Liver (tissue), 9 donors: ENCODE measurements around the gene MFAP5. TPM values are rescaled to one million over a fixed set of nuclear protein-coding genes. Genes with fewer than 3 reads are reported as not detected.

Experiments used
- DNase-seq: peaks from one replicate; pipeline ENCODE4 v3.0.0-alpha.2; 2017; ENCODE audit warnings: low spot score
- H3K27ac ChIP-seq, 2 donors: one replicate each; pipeline ENCODE4 v1.7.0; 2013; ENCODE audit warnings: inconsistent platforms in 2 of 2, low read length in 2 of 2, control low read depth in 1 of 2, low read depth in 1 of 2, mild to moderate bottlenecking in 1 of 2
- H3K27me3 ChIP-seq, 4 donors: one replicate each; pipeline versions ENCODE4 v1.6.1 to v1.7.0; 2013; ENCODE audit warnings: low read length in 3 of 4, inconsistent platforms in 1 of 4, mild to moderate bottlenecking in 1 of 4, moderate library complexity in 1 of 4; ENCODE audit not compliant: control insufficient read depth in 4 of 4, insufficient read depth in 4 of 4
- H3K36me3 ChIP-seq, 4 donors: one replicate each; pipeline versions ENCODE4 v1.6.1 to v1.7.0; 2013; ENCODE audit warnings: low read length in 3 of 4, mild to moderate bottlenecking in 3 of 4, low read depth in 1 of 4, moderate library complexity in 1 of 4; ENCODE audit not compliant: control insufficient read depth in 4 of 4, insufficient read depth in 3 of 4
- H3K4me1 ChIP-seq, 4 donors: one replicate each; pipeline versions ENCODE4 v1.6.1 to v1.7.0; 2013; ENCODE audit warnings: low read length in 3 of 4, mild to moderate bottlenecking in 3 of 4, moderate library complexity in 1 of 4; ENCODE audit not compliant: control insufficient read depth in 4 of 4, insufficient read depth in 4 of 4
- H3K4me3 ChIP-seq, 3 donors: one replicate each; pipeline versions ENCODE4 v1.6.1 to v1.7.0; 2013; ENCODE audit warnings: low read length in 3 of 3, control low read depth in 1 of 3, low read depth in 1 of 3, mild to moderate bottlenecking in 1 of 3
- H3K9ac ChIP-seq, 2 donors: one replicate each; pipeline ENCODE4 v1.7.0; 2013; ENCODE audit warnings: low read length in 2 of 2, mild to moderate bottlenecking in 2 of 2, moderate library complexity in 2 of 2, control low read depth in 1 of 2, low read depth in 1 of 2
- H3K9me3 ChIP-seq, 4 donors: one replicate each; pipeline versions ENCODE4 v1.6.1 to v1.7.0; 2013; ENCODE audit warnings: low read length in 3 of 4; ENCODE audit not compliant: control insufficient read depth in 4 of 4
- EGR1 ChIP-seq, 2 donors: IDR thresholded peaks; 2 replicates each; pipeline ENCODE4 v1.6.1; 2016 to 2018; ENCODE audit warnings: antibody characterized with exemption in 2 of 2, low read depth in 2 of 2
- FOXA1 ChIP-seq: IDR thresholded peaks from 2 replicates; pipeline ENCODE4 v1.6.1; 2016; ENCODE audit warnings: antibody characterized with exemption
- FOXA2 ChIP-seq: IDR thresholded peaks from 2 replicates; pipeline ENCODE4 v1.6.1; 2016; ENCODE audit warnings: antibody characterized with exemption
- GABPA ChIP-seq, 2 donors: IDR thresholded peaks in 1 of 2; conservative IDR thresholded peaks in 1 of 2; 2 replicates each; pipeline ENCODE4 v1.6.1; 2016; ENCODE audit warnings: antibody characterized with exemption in 2 of 2, mild to moderate bottlenecking in 1 of 2, moderate library complexity in 1 of 2
- HNF4A ChIP-seq, 2 donors: conservative IDR thresholded peaks; 2 replicates each; pipeline ENCODE4 v1.6.1; 2016; ENCODE audit warnings: antibody characterized with exemption in 2 of 2, mild to moderate bottlenecking in 2 of 2
- JUND ChIP-seq, 2 donors: IDR thresholded peaks; 2 replicates each; pipeline ENCODE4 v1.6.1; 2016; ENCODE audit warnings: antibody characterized with exemption in 2 of 2
- NR2F2 ChIP-seq: IDR thresholded peaks from 2 replicates; pipeline ENCODE4 v1.6.1; 2016; ENCODE audit warnings: antibody characterized with exemption
- RAD21 ChIP-seq, 2 donors: IDR thresholded peaks; 2 replicates each; pipeline ENCODE4 v1.6.1; 2016; ENCODE audit warnings: antibody characterized with exemption in 2 of 2, mild to moderate bottlenecking in 2 of 2
- RXRA ChIP-seq, 2 donors: IDR thresholded peaks; 2 replicates each; pipeline ENCODE4 v1.6.1; 2017 to 2018; ENCODE audit warnings: antibody characterized with exemption in 2 of 2, mild to moderate bottlenecking in 1 of 2
- SP1 ChIP-seq: IDR thresholded peaks from 2 replicates; pipeline ENCODE4 v1.6.1; 2018; ENCODE audit warnings: antibody characterized with exemption, mild to moderate bottlenecking
- TAF1 ChIP-seq: conservative IDR thresholded peaks from 2 replicates; pipeline ENCODE4 v1.6.1; 2016; ENCODE audit warnings: antibody characterized with exemption, mild to moderate bottlenecking
- YY1 ChIP-seq: IDR thresholded peaks from 2 replicates; pipeline ENCODE4 v1.6.1; 2016; ENCODE audit warnings: antibody characterized with exemption, mild to moderate bottlenecking
- WGBS: extraction: QIAGEN DNeasy Blood & Tissue Kit; methylation state at CpG from one replicate; pipeline ENCODE4 v1.1.7; 2013; 5-methylcytosine and 5-hydroxymethylcytosine counted together
- polyA plus RNA-seq, 2 donors: library from polyadenylated mRNA; stranded (reverse) in 1 of 2; unstranded in 1 of 2; fragments of 200-250 nt in 1 of 2; fragments of >200 nt in 1 of 2; fragmentation: Nextera tagmentation in 1 of 2; extraction: Ambion mirVana in 1 of 2; gene quantifications; one replicate each; pipeline versions ENCODE4 v1.2.1 to v1.2.3, GENCODE V29; 2013 to 2015
- total RNA-seq, 2 donors: library from RNA; depleted of rRNA; stranded (reverse); fragments of >200 nt; gene quantifications; one replicate each; pipeline ENCODE4 v1.2.3, GENCODE V29; 2014
- TF ChIP-seq, protein P1 (sequence below): IDR thresholded peaks from 2 replicates; pipeline ENCODE4 v1.6.1; 2016; ENCODE audit warnings: antibody characterized with exemption, mild to moderate bottlenecking
- TF ChIP-seq, protein P2 (sequence below): IDR thresholded peaks from 2 replicates; pipeline ENCODE4 v1.6.1; 2016; ENCODE audit warnings: antibody characterized with exemption
- TF ChIP-seq, protein P3 (sequence below): IDR thresholded peaks from 2 replicates; pipeline ENCODE4 v1.6.1; 2016; ENCODE audit warnings: antibody characterized with exemption
- TF ChIP-seq, protein P4 (sequence below): IDR thresholded peaks from 2 replicates; pipeline ENCODE4 v1.6.1; 2016; ENCODE audit warnings: antibody characterized with exemption
- TF ChIP-seq, protein P5 (sequence below): fragments of 150-350 bp; IDR thresholded peaks from 2 replicates; pipeline ENCODE4 v1.5.1; 2017; ENCODE audit warnings: improper control_type of control experiment, low read depth, low read length; ENCODE audit not compliant: missing input control
- donor health status: healthy.
- donor health status: healthy.
- donor health status: healthy.
- donor health status: healthy.
- donor health status: healthy.

Gene MFAP5
- total and polyA plus RNA-seq, 4 donors: 0.20 to 0.42 TPM; not detected in 2

DNA sequence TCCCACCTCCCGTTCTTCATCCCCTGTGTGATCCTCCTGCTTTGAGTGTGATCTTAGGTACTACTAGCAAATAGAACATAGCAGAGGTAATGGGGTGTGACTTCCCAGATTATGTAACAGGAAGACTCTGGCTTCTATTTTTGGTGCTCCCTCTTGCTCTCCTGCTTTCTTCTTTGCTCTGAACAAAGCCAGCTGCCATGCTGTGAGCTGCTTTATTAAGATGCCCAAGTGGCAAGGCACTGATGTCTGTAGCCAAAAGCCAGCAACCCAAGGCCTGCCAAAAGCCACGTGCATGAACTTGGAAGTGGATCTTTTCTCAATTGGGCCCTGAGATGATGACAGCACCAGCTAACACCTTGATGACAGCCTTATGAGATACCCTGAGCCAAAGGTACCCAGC, 5.8 kb upstream of the MFAP5 start:
- H3K27me3 ChIP-seq: no peaks in the 10 kb centered on the region
- DNase-seq: no peak
- TF ChIP-seq, protein P1, sequence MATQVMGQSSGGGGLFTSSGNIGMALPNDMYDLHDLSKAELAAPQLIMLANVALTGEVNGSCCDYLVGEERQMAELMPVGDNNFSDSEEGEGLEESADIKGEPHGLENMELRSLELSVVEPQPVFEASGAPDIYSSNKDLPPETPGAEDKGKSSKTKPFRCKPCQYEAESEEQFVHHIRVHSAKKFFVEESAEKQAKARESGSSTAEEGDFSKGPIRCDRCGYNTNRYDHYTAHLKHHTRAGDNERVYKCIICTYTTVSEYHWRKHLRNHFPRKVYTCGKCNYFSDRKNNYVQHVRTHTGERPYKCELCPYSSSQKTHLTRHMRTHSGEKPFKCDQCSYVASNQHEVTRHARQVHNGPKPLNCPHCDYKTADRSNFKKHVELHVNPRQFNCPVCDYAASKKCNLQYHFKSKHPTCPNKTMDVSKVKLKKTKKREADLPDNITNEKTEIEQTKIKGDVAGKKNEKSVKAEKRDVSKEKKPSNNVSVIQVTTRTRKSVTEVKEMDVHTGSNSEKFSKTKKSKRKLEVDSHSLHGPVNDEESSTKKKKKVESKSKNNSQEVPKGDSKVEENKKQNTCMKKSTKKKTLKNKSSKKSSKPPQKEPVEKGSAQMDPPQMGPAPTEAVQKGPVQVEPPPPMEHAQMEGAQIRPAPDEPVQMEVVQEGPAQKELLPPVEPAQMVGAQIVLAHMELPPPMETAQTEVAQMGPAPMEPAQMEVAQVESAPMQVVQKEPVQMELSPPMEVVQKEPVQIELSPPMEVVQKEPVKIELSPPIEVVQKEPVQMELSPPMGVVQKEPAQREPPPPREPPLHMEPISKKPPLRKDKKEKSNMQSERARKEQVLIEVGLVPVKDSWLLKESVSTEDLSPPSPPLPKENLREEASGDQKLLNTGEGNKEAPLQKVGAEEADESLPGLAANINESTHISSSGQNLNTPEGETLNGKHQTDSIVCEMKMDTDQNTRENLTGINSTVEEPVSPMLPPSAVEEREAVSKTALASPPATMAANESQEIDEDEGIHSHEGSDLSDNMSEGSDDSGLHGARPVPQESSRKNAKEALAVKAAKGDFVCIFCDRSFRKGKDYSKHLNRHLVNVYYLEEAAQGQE: no peak
- no peak for TF ChIP-seq NR2F2
- TF ChIP-seq, protein P2, sequence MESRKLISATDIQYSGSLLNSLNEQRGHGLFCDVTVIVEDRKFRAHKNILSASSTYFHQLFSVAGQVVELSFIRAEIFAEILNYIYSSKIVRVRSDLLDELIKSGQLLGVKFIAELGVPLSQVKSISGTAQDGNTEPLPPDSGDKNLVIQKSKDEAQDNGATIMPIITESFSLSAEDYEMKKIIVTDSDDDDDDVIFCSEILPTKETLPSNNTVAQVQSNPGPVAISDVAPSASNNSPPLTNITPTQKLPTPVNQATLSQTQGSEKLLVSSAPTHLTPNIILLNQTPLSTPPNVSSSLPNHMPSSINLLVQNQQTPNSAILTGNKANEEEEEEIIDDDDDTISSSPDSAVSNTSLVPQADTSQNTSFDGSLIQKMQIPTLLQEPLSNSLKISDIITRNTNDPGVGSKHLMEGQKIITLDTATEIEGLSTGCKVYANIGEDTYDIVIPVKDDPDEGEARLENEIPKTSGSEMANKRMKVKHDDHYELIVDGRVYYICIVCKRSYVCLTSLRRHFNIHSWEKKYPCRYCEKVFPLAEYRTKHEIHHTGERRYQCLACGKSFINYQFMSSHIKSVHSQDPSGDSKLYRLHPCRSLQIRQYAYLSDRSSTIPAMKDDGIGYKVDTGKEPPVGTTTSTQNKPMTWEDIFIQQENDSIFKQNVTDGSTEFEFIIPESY: no peak
- TF ChIP-seq YY1: no peak
- TF ChIP-seq FOXA1: no peak
- TF ChIP-seq JUND (IDR thresholded peaks at IDR 0.05): no peak
- TF ChIP-seq, protein P3, sequence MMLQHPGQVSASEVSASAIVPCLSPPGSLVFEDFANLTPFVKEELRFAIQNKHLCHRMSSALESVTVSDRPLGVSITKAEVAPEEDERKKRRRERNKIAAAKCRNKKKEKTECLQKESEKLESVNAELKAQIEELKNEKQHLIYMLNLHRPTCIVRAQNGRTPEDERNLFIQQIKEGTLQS: no peak
- no peak for TF ChIP-seq HNF4A (conservative IDR thresholded peaks at IDR 0.05)
- no peak for TF ChIP-seq RXRA (IDR thresholded peaks at IDR 0.05)
- no peak for TF ChIP-seq FOXA2
- TF ChIP-seq RAD21 (IDR thresholded peaks at IDR 0.05): no peak

DNA sequence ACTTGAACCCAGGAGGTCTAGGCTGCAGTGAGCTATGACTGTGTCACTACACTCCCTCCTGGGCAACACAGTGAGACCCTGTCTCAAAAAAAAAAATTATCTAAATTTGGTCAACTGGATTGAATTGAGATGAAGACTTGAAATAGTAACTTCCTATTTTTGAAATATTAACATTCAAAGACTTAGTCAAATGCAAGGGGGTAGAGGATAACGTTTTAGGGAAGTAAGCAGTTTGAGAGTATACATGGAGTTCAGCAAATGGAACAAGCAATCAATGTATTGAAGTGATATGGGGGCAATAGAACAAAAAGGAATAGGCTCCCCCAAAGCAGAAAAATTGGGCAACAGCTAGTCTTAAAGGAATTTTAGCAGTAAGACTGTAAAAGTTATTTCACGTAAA, 4.6 kb upstream of the MFAP5 start:
- Histone ChIP-seq H3K27ac (no peak overlapping the region), H3K27me3 (no peaks in the 10 kb centered on the region), H3K9me3 (no peaks in the 10 kb centered on the region), H3K4me3 (no peak overlapping the region), H3K9ac (no peak overlapping the region), H3K4me1 (no peaks in the 10 kb centered on the region), H3K36me3 (no peaks in the 10 kb centered on the region)
- TF ChIP-seq, protein P4, sequence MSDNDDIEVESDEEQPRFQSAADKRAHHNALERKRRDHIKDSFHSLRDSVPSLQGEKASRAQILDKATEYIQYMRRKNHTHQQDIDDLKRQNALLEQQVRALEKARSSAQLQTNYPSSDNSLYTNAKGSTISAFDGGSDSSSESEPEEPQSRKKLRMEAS: no peak
- TF ChIP-seq RAD21 (IDR thresholded peaks at IDR 0.05): no peak
- TF ChIP-seq JUND (IDR thresholded peaks at IDR 0.05): no peak
- TF ChIP-seq EGR1 (IDR thresholded peaks at IDR 0.05; ENCODE audit: low read depth in 2 of 2): no peak
- TF ChIP-seq RXRA (IDR thresholded peaks at IDR 0.05): no peak
- TF ChIP-seq HNF4A (conservative IDR thresholded peaks at IDR 0.05): no peak
- TF ChIP-seq, protein P2: no peak
- TF ChIP-seq NR2F2: no peak
- TF ChIP-seq FOXA1: no peak
- no peak for TF ChIP-seq GABPA (IDR thresholded peaks at IDR 0.05 in 1 of 2, conservative IDR thresholded peaks at IDR 0.05 in 1 of 2)
- TF ChIP-seq TAF1: no peak
- no peak for TF ChIP-seq SP1
- TF ChIP-seq, protein P3: no peak
- TF ChIP-seq, protein P1: no peak
- TF ChIP-seq, protein P5, sequence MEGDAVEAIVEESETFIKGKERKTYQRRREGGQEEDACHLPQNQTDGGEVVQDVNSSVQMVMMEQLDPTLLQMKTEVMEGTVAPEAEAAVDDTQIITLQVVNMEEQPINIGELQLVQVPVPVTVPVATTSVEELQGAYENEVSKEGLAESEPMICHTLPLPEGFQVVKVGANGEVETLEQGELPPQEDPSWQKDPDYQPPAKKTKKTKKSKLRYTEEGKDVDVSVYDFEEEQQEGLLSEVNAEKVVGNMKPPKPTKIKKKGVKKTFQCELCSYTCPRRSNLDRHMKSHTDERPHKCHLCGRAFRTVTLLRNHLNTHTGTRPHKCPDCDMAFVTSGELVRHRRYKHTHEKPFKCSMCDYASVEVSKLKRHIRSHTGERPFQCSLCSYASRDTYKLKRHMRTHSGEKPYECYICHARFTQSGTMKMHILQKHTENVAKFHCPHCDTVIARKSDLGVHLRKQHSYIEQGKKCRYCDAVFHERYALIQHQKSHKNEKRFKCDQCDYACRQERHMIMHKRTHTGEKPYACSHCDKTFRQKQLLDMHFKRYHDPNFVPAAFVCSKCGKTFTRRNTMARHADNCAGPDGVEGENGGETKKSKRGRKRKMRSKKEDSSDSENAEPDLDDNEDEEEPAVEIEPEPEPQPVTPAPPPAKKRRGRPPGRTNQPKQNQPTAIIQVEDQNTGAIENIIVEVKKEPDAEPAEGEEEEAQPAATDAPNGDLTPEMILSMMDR: no peak
- no peak for TF ChIP-seq YY1
- no peak for TF ChIP-seq FOXA2
- 64% methylated on average over 2 of the region's 2 CpGs for WGBS
- no peak for DNase-seq

More for the DNA sequence above, 5.8 kb upstream of the MFAP5 start:
- H3K9me3 ChIP-seq: no peaks in the 10 kb centered on the region
- no peaks in the 10 kb centered on the region for H3K4me1 ChIP-seq
- no peak overlapping the region for H3K4me3 ChIP-seq
- H3K27ac ChIP-seq: no peak overlapping the region
- WGBS: 80% methylated on average over 2 of the region's 2 CpGs
- H3K9ac ChIP-seq: no peak overlapping the region
- no peaks in the 10 kb centered on the region for H3K36me3 ChIP-seq
